GM19463 (cell line): ENCODE data around the gene GPC5.

ENCODE experiments used
- ATAC-seq: cut with Tn5 transposase; IDR thresholded peaks from one replicate; pipeline ENCODE4 v1.9.1; 2021; ENCODE audit warnings: mild to moderate bottlenecking, moderate library complexity; ENCODE audit not compliant: unreplicated experiment

The GPC5 gene

GRCh38 chr13:92101801-92102200, 703.4 kb downstream of the GPC5 start:
- no peak for ATAC-seq

- ATAC-seq: no peak
These were observed 705.3 kb downstream of the GPC5 start for GRCh38 chr13:92103689-92104153.

GRCh38 chr13:92122186-92122853, 723.9 kb downstream of the GPC5 start:
- ATAC-seq: no peak

- ATAC-seq: no peak
These were observed 728.0 kb downstream of the GPC5 start for GRCh38 chr13:92126399-92126798.

GRCh38 chr13:92135509-92135908, 737.1 kb downstream of the GPC5 start:
- no peak for ATAC-seq

GRCh38 chr13:92136449-92137155, 738.2 kb downstream of the GPC5 start:
- no peak for ATAC-seq

- ATAC-seq: no peak
These were observed 739.1 kb downstream of the GPC5 start for GRCh38 chr13:92137520-92137919.

GRCh38 chr13:92143766-92144165, 745.3 kb downstream of the GPC5 start:
- ATAC-seq: no peak

- ATAC-seq: no peak
These were observed 752.2 kb downstream of the GPC5 start for GRCh38 chr13:92150606-92151005.

GRCh38 chr13:92158346-92158745, 759.9 kb downstream of the GPC5 start:
- ATAC-seq: no peak

GRCh38 chr13:92164822-92165221, 766.4 kb downstream of the GPC5 start:
- no peak for ATAC-seq

GRCh38 chr13:92172191-92172590, 773.8 kb downstream of the GPC5 start:
- ATAC-seq: no peak

GRCh38 chr13:92173254-92173653, 774.8 kb downstream of the GPC5 start:
- no peak for ATAC-seq

- no peak for ATAC-seq
These were observed 776.9 kb downstream of the GPC5 start for GRCh38 chr13:92175330-92175729.

- no peak for ATAC-seq
These were observed 779.5 kb downstream of the GPC5 start for GRCh38 chr13:92177966-92178365.

GRCh38 chr13:92179223-92179622, 780.8 kb downstream of the GPC5 start:
- no peak for ATAC-seq

- peak; percentile 82 for ATAC-seq
These were observed 789.1 kb downstream of the GPC5 start for GRCh38 chr13:92187378-92187989.

- ATAC-seq: no peak
These were observed 790.2 kb downstream of the GPC5 start for GRCh38 chr13:92188574-92188973.

- ATAC-seq: no peak
These were observed 798.3 kb downstream of the GPC5 start for GRCh38 chr13:92196591-92197256.

GRCh38 chr13:92197669-92198068, 799.2 kb downstream of the GPC5 start:
- ATAC-seq: no peak

- ATAC-seq: no peak
These were observed 820.2 kb downstream of the GPC5 start for GRCh38 chr13:92218615-92219014.

- no peak for ATAC-seq
These were observed 823.5 kb downstream of the GPC5 start for GRCh38 chr13:92221916-92222315.
